ENCODE data around the gene BLTP1. TPM values are rescaled to one million over a fixed set of nuclear protein-coding genes. Genes with fewer than 3 reads are reported as not detected.

BLTP1 gene
- total RNA-seq, 2 experiments from 2014 or later: 32.3 to 41.6 TPM

DNA sequence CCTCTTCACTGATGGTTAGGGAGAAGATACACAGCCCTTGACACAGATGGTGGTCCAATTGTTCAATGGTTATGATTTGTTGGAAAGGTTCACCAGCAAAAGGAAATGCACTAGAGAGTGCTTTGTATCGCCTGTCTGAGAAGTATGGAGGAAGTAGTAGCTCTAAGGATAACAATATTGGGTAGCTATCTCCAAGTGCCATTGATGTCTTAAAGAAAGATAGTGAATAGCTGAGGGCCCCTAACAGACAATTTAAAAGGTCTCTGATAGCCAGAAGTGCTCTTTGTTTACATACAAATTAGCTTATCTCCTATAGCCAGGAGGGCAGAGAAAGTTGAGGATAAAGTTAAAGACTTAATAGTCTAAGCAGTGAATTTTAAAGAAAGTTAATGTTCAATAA is 33.9 kb upstream of the BLTP1 start:
- H3K4me2 ChIP-seq (ENCODE audit: low read length): no peak overlapping the region
- DNase-seq (ENCODE audit: low spot score): no peak
- no peaks in the 10 kb centered on the region for H3K79me2 ChIP-seq (ENCODE audit: insufficient read depth, low read depth, low read length)
- POLR2A ChIA-PET: no interaction called here
- H3K36me3 ChIP-seq (ENCODE audit: insufficient read depth, low read length): no peaks in the 10 kb centered on the region
- H3K9me3 ChIP-seq (ENCODE audit: low read length): no peaks in the 10 kb centered on the region
- H3K9me2 ChIP-seq (ENCODE audit: insufficient read depth, low read length): no peaks in the 10 kb centered on the region; the same call in 1 of the 2 replicates
- no TSS peak for BruUV-seq (replicated peaks)
- intact Hi-C loops (cut with micrococcal nuclease; ENCODE audit: unreplicated experiment): no loop called here
- TF ChIP-seq, protein P1, sequence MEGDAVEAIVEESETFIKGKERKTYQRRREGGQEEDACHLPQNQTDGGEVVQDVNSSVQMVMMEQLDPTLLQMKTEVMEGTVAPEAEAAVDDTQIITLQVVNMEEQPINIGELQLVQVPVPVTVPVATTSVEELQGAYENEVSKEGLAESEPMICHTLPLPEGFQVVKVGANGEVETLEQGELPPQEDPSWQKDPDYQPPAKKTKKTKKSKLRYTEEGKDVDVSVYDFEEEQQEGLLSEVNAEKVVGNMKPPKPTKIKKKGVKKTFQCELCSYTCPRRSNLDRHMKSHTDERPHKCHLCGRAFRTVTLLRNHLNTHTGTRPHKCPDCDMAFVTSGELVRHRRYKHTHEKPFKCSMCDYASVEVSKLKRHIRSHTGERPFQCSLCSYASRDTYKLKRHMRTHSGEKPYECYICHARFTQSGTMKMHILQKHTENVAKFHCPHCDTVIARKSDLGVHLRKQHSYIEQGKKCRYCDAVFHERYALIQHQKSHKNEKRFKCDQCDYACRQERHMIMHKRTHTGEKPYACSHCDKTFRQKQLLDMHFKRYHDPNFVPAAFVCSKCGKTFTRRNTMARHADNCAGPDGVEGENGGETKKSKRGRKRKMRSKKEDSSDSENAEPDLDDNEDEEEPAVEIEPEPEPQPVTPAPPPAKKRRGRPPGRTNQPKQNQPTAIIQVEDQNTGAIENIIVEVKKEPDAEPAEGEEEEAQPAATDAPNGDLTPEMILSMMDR (conservative IDR thresholded peaks at IDR 0.05; ENCODE audit: low read length): no peak
- no peak for TF ChIP-seq EZH2phosphoT487 (IDR thresholded peaks at IDR 0.05; ENCODE audit: borderline replicate concordance, low read depth, low read length)
- H4K20me1 ChIP-seq (ENCODE audit: insufficient read depth, low read length): no peaks in the 10 kb centered on the region
- no peak overlapping the region for H3K4me3 ChIP-seq (ENCODE audit: low read depth, low read length, poor library complexity, severe bottlenecking)
- CTCF ChIA-PET (ENCODE audit: unreplicated experiment): no interaction called here
- no peak overlapping the region for H2AFZ ChIP-seq (ENCODE audit: low read length)
- no peak overlapping the region for H3K27ac ChIP-seq (ENCODE audit: low read depth, low read length, poor library complexity, severe bottlenecking)
- no peaks in the 10 kb centered on the region for H3K4me1 ChIP-seq (ENCODE audit: insufficient read depth, low read length, poor library complexity, severe bottlenecking)

DNA sequence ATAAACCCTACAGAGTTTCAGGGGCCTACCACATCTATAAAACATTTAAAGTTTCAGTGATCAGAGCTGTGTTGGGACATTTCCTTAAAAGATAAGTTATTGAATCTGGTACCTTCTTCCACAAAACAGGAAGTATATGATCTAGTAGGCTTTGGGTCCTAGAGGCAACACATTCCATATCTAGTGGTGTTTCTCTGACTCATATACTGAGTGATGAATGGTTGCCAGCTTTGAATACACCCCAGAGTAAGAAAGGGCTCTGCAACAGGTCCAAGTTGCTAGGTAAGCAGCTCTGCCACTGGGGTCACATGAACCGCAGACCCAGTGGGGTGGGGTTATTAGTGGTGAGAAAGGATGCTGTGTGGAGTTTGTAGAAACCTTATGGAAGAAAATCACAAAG is 32.4 kb upstream of the BLTP1 start:
- Histone ChIP-seq H3K9me3 (ENCODE audit: low read length) (no peaks in the 10 kb centered on the region), H4K20me1 (ENCODE audit: insufficient read depth, low read length) (no peaks in the 10 kb centered on the region), H3K4me1 (ENCODE audit: insufficient read depth, low read length, poor library complexity, severe bottlenecking) (no peaks in the 10 kb centered on the region), H3K4me2 (ENCODE audit: low read length) (no peak overlapping the region), H3K9me2 (ENCODE audit: insufficient read depth, low read length) (no peaks in the 10 kb centered on the region; the same call in 1 of the 2 replicates), H3K36me3 (ENCODE audit: insufficient read depth, low read length) (no peaks in the 10 kb centered on the region), H3K79me2 (ENCODE audit: insufficient read depth, low read depth, low read length) (no peaks in the 10 kb centered on the region), H3K27ac (ENCODE audit: low read depth, low read length, poor library complexity, severe bottlenecking) (no peak overlapping the region), H2AFZ (ENCODE audit: low read length) (no peak overlapping the region), H3K4me3 (ENCODE audit: low read depth, low read length, poor library complexity, severe bottlenecking) (no peak overlapping the region)
- ChIA-PET POLR2A (no interaction called here), CTCF (ENCODE audit: unreplicated experiment) (no interaction called here)
- no peak for DNase-seq (ENCODE audit: low spot score)
- BruUV-seq (replicated peaks): no TSS peak
- no peak for TF ChIP-seq EZH2phosphoT487 (IDR thresholded peaks at IDR 0.05; ENCODE audit: borderline replicate concordance, low read depth, low read length)
- TF ChIP-seq, protein P1 (conservative IDR thresholded peaks at IDR 0.05; ENCODE audit: low read length): no peak
- intact Hi-C loops (cut with micrococcal nuclease; ENCODE audit: unreplicated experiment): no loop called here

DNA sequence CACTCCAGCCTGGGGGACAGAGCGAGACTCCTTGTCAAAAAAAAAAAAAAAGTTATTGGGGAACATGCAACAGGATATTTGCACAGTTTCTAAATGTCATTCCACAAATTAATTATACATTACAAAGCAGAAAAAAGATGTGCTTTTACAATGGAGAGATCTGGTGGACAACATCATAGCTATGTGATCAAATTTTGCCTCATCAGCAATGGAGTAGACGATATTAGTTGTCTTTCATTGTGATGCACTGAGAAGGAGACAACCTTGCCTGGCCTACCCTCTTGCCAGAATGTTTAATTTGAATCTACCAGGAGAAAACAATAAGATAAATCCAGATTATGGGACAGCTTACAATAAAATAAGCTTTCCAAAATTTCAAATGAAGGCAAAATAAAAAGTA is 30.5 kb upstream of the BLTP1 start:
- no peak overlapping the region for H2AFZ ChIP-seq (ENCODE audit: low read length)
- H3K27ac ChIP-seq (ENCODE audit: low read depth, low read length, poor library complexity, severe bottlenecking): no peak overlapping the region
- H4K20me1 ChIP-seq (ENCODE audit: insufficient read depth, low read length): no peaks in the 10 kb centered on the region
- H3K4me3 ChIP-seq (ENCODE audit: low read depth, low read length, poor library complexity, severe bottlenecking): no peak overlapping the region
- intact Hi-C loops (cut with micrococcal nuclease; ENCODE audit: unreplicated experiment): no loop called here
- CTCF ChIA-PET (ENCODE audit: unreplicated experiment): no interaction called here
- no peak overlapping the region for H3K4me2 ChIP-seq (ENCODE audit: low read length)
- no peak for DNase-seq (ENCODE audit: low spot score)
- BruUV-seq (replicated peaks): no TSS peak
- no peaks in the 10 kb centered on the region for H3K79me2 ChIP-seq (ENCODE audit: insufficient read depth, low read depth, low read length)
- TF ChIP-seq EZH2phosphoT487 (IDR thresholded peaks at IDR 0.05; ENCODE audit: borderline replicate concordance, low read depth, low read length): no peak
- TF ChIP-seq, protein P1 (conservative IDR thresholded peaks at IDR 0.05; ENCODE audit: low read length): no peak
- H3K9me2 ChIP-seq (ENCODE audit: insufficient read depth, low read length): no peaks in the 10 kb centered on the region; the same call in 1 of the 2 replicates
- no peaks in the 10 kb centered on the region for H3K4me1 ChIP-seq (ENCODE audit: insufficient read depth, low read length, poor library complexity, severe bottlenecking)
- POLR2A ChIA-PET: no interaction called here
- no peaks in the 10 kb centered on the region for H3K9me3 ChIP-seq (ENCODE audit: low read length)
- no peaks in the 10 kb centered on the region for H3K36me3 ChIP-seq (ENCODE audit: insufficient read depth, low read length)
